HUES6 (cell line): ENCODE data around the gene INO80.
"Not testable (repeated sequence)": the region's sequence is repeated elsewhere in the genome, so short reads cannot be mapped to it uniquely, and the experiment has no call there.

Experiments
- H3K27ac ChIP-seq: 2 replicates; pipeline ENCODE4 v1.7.0; 2013; ENCODE audit warnings: low read depth, mild to moderate bottlenecking, low read length, inconsistent platforms
- H3K27me3 ChIP-seq: 2 replicates; pipeline ENCODE4 v1.6.1; 2013; ENCODE audit warnings: low read length; ENCODE audit not compliant: control insufficient read depth, insufficient read depth
- H3K36me3 ChIP-seq: 2 replicates; pipeline ENCODE4 v1.6.1; 2013; ENCODE audit warnings: low read length; ENCODE audit not compliant: control insufficient read depth, insufficient read depth
- H3K4me1 ChIP-seq: 2 replicates; pipeline ENCODE4 v1.6.1; 2013; ENCODE audit warnings: low read length; ENCODE audit not compliant: control insufficient read depth, insufficient read depth
- H3K4me3 ChIP-seq: 2 replicates; pipeline ENCODE4 v1.5.1; 2013; ENCODE audit warnings: low read depth, low read length
- H3K9ac ChIP-seq: one replicate; pipeline ENCODE4 v1.6.1; 2013; ENCODE audit warnings: mild to moderate bottlenecking, low read length
- H3K9me3 ChIP-seq: 2 replicates; pipeline ENCODE4 v1.6.1; 2013; ENCODE audit warnings: low read depth, low read length; ENCODE audit not compliant: control insufficient read depth, insufficient read depth

The INO80 gene

DNA sequence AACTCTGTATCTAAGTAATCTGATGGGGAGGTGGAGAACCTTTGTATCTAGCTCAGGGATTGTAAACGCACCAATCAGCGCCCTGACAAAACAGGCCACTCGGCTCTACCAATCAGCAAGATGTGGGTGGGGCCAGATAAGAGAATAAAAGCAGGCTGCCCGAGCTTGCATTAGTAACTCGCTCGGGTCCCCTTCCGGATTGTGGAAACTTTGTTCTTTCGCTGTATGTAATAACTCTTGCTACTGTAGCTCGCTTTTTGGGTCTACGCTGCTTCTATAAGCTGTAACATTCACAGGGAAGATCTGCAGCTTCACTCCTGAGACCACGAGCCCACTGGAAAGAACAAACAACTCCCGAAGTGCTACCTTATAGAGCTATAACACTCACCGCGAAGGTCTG, 153.8 kb downstream of the INO80 start:
- H3K36me3 ChIP-seq, H3K4me3 ChIP-seq, H3K9me3 ChIP-seq, H3K27ac ChIP-seq, H3K27me3 ChIP-seq, H3K9ac ChIP-seq: not testable (repeated sequence)
- peaks cover 29% of the 10 kb centered on the region for H3K4me1 ChIP-seq

DNA sequence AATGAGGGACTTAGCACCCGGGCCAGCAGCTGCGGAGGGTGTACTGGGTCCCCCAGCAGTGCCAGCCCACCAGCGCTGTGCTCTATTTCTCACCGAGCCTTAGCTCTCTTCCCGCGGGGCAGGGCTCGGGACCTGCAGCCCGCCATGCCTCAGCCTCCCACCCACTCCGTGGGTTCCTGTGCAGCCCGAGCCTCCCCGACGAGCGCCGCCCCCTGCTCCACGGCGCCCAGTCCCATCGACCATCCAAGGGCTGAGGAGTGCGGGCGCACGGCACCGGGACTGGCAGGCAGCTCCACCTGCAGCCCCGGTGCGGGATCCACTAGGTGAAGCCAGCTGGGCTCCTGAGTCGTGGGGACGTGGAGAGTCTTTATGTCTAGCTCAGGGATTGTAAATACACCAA, 154.3 kb downstream of the INO80 start:
- not testable (repeated sequence) for H3K36me3 ChIP-seq, H3K4me3 ChIP-seq, H3K27me3 ChIP-seq, H3K9me3 ChIP-seq, H3K27ac ChIP-seq, H3K9ac ChIP-seq
- H3K4me1 ChIP-seq = peaks cover 25% of the 10 kb centered on the region

DNA sequence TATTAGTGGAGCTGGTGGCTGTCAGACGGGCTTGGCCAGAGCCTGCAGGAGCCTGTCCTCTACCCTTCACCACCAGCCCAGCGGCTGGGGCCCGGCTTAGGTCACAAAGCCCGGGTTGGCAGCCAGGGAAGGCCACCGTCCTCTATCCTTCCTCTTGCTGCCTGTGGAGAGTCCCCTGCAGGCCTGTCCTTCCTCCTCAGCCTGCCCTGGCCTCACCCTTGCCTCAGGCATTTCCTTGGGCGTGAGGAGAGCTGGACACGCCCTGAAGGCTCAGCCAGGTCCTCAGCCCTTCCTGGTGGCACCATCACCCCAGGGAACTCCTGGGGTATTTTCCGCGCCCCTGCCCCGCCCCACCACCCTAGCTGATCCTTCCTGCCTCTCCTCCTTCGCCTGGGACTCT, 155.2 kb downstream of the INO80 start:
- H3K9ac ChIP-seq = no peak overlapping the region

DNA sequence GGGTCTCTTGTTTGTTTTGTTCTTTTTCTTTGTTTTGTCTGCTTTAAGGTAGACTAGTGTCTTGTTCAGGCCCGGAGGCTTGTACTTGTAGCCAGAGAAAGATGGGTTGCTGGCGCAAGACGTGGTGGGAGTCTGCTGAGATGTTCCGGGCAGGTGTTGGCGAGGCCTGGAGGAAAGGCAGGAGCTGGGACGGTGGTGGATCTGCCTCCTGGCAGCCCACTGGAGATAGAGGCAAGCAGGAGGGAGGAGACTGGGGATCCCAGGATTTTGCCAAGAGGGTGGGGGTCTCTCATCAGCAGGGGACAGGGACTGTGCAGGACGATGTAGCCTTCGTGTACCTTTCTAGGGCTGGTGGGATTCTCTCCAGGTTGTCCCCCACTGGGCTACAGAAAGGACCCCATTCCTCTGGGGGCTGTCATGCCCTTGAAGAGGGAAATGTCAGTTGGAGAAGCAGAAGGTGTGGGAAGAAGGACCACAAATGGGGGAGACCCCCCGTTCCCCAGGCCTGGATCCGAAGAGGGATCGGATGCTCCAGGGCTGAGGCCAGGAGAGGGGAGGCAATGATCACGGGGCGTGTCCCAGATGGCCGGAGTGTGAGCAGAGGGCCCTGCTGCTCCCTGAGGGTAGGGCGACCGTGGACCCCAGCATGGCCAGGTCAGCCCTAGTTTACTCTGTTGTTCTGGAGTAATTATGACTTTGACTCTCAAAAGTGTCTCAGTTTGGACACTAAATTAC, 155.8 kb downstream of the INO80 start:
- H3K4me1 ChIP-seq = peaks cover 18% of the 10 kb centered on the region
- peaks cover 17% of the 10 kb centered on the region for H3K36me3 ChIP-seq
- H3K9ac ChIP-seq = no peak overlapping the region
- H3K27me3 ChIP-seq = no peaks in the 10 kb centered on the region
- no peak overlapping the region for H3K27ac ChIP-seq
- H3K4me3 ChIP-seq = no peak overlapping the region
- no peaks in the 10 kb centered on the region for H3K9me3 ChIP-seq

More for the DNA sequence above, 155.2 kb downstream of the INO80 start:
- no peaks in the 10 kb centered on the region for H3K27me3 ChIP-seq
- no peak overlapping the region for H3K4me3 ChIP-seq
- H3K27ac ChIP-seq = no peak overlapping the region
- H3K4me1 ChIP-seq = peaks cover 20% of the 10 kb centered on the region
- no peaks in the 10 kb centered on the region for H3K9me3 ChIP-seq
- peaks cover 11% of the 10 kb centered on the region for H3K36me3 ChIP-seq

DNA sequence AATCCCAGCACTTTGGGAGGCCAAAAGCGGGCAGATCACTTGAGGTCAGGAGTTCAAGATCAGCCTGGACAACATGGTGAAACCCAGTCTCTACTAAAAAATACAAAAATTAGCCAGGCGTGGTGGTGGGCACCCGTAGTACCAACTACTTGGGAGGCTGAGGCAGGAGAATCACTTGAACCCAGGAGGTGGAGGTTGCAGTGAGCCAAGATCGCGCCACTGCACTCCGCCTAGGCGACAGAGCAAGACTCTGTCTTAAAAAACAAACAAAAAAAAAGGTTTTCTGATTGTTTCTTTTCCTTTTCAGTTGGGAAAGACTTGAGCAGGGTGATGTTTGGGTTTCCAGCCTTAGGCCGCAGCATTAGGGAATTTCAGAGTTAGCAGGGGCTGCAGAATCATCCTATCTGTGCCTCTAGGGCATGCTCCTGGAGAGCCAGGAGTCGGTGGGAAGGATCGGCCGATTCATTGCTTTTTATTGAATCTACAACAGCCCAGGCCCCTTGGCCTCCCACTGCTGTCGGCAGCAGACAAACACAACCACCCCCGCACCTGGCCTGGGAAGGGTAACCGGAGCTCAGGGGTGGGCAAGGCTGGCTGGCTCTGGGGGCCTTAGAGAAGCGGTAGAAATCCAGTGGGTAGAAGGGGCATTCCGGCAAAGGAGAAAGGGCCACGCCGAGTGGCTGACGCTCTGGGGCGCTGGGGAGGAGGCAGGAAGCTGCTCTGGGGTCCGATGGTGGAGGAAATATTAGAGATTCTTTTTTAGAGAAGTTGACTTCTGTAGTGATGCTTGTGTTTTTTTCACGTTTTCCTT, 156.5 kb downstream of the INO80 start:
- no peak overlapping the region; the same call in 1 of the 2 replicates for H3K27ac ChIP-seq

DNA sequence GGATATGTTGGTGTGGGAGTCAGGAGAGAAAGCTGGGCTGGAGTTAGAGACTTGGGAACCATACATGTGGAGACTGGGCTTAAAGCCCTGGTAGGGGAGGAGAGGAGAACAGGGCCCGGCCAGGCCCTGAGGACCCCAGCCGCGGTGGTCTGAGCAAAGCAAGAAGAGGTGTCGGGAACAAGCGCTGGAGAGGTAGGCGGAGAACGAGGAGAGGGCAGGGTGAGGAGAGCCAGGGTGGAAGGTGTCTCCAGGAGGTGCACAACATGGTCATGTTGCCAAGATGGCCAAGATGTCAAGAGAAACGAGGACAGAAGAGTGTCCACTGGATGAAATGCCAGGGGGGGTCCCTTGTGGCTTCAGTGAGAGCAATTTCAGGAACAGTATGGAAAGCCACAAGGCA, 157.4 kb downstream of the INO80 start:
- Histone ChIP-seq H3K4me1 (peaks cover 25% of the 10 kb centered on the region), H3K27me3 (no peaks in the 10 kb centered on the region), H3K9me3 (no peaks in the 10 kb centered on the region), H3K36me3 (peaks cover 27% of the 10 kb centered on the region), H3K27ac (no peak overlapping the region), H3K9ac (no peak overlapping the region), H3K4me3 (no peak overlapping the region)

More for the DNA sequence above, 156.5 kb downstream of the INO80 start:
- Histone ChIP-seq H3K4me1 (peaks cover 18% of the 10 kb centered on the region), H3K9ac (no peak overlapping the region), H3K36me3 (peaks cover 24% of the 10 kb centered on the region), H3K4me3 (no peak overlapping the region), H3K9me3 (no peaks in the 10 kb centered on the region), H3K27me3 (no peaks in the 10 kb centered on the region)

DNA sequence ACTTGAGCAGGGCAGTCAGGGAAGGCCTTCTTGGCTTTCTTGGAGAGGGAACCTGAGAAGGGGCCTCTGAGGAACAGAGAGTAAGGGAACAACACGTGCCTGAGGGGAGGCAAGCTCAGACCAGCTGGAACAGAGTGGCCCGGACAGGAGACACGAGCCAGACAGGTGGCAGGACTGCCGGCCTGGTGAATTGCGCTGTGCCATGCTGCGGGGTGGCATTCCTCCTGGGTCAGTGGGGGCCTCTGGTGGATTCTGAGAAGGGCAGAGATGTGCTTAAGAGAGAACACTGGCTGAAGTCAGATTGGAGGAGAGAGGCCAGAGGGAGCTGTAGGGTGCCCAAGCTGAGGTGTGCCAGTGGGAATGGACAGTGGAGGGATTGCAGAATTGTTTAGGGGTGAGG, 157.9 kb downstream of the INO80 start:
- H3K27ac ChIP-seq = no peak overlapping the region
- H3K36me3 ChIP-seq = peaks cover 27% of the 10 kb centered on the region
- H3K27me3 ChIP-seq = no peaks in the 10 kb centered on the region
- H3K9me3 ChIP-seq = no peaks in the 10 kb centered on the region
- no peak overlapping the region for H3K9ac ChIP-seq
- no peak overlapping the region for H3K4me3 ChIP-seq
- H3K4me1 ChIP-seq = peaks cover 25% of the 10 kb centered on the region

DNA sequence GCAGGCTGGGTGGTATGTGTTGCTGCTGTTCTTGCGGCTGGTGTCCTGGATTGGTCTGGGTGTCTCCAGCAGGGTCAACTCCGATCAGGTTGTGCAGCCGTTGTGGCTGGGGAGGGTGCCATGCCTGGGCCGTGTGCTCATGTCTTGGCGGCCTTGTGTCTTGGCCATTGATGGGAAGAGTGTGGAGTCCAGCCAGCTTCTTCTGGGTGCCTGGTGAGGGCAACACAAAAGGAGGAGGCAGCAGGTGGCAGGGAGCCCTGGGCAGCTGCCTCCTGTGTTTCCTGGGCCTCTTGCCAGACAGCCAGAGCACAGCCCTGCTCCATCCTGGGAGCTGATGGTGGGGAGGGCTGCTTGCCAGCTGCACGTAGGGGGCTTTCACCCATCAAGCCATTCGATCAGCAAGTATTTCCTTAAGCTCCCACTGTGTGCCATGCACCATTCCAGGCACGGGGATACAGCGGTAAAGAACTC, 158.5 kb downstream of the INO80 start:
- Histone ChIP-seq H3K4me3 (no peak overlapping the region), H3K27ac (no peak overlapping the region), H3K9ac (no peak overlapping the region), H3K36me3 (peaks cover 27% of the 10 kb centered on the region), H3K4me1 (peaks cover 27% of the 10 kb centered on the region), H3K27me3 (no peaks in the 10 kb centered on the region), H3K9me3 (no peaks in the 10 kb centered on the region)

DNA sequence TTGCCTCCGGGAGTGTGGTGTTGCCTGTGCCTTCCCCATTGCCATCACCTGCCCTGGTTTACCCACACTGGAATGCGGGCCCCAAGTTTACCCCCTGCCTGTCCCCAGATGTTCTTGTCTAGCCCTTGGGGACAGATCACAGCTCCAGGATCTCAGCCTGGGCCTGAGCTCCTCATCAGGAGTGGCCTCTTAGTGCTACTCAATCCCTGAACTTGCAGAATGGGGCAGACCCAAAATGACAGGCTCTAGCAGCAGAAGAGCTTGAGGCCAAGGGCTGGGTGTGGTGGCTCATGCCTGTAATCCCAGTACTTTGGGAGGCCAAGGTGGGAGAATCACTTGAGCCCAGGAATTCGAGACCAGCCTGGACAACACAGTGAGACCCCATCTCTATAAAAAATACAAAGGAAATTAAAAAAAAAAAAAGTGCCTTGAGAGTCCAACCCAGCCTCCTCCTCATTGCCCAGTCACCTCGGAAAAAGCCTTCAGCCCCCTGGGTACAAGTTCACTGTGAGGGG, 159.0 kb downstream of the INO80 start:
- Histone ChIP-seq H3K27ac (no peak overlapping the region), H3K27me3 (no peaks in the 10 kb centered on the region), H3K4me3 (no peak overlapping the region), H3K36me3 (peaks cover 27% of the 10 kb centered on the region), H3K9ac (no peak overlapping the region), H3K9me3 (no peaks in the 10 kb centered on the region), H3K4me1 (peaks cover 33% of the 10 kb centered on the region)

DNA sequence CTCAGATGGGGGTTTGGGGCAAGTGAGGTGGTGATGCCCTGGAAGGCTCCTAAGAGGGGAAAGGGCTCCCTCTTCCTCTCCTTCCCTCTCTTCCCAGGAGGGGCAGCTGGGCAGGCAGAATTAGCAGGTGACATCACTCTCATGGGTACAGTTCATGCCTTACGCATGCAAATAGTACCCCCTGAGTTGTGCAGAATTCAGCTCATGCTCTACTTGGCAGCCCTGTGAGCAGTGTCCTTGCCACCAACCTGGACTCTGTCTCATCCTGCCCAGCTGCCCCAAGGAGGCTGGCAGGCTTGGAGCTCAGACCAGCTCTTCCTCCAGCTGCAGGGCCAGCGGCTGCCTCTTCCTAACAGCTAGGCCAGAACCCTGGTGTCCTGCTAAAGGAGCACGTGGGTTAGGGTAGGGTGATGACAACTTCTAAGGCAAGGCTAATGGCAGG, 159.5 kb downstream of the INO80 start:
- H3K27ac ChIP-seq = no peak overlapping the region
- peaks cover 36% of the 10 kb centered on the region for H3K4me1 ChIP-seq

More for the DNA sequence above, 159.5 kb downstream of the INO80 start:
- H3K36me3 ChIP-seq = peaks cover 27% of the 10 kb centered on the region
- H3K9me3 ChIP-seq = no peaks in the 10 kb centered on the region
- no peaks in the 10 kb centered on the region for H3K27me3 ChIP-seq
- no peak overlapping the region for H3K9ac ChIP-seq
- H3K4me3 ChIP-seq = no peak overlapping the region
